HG03565 (cell line): ENCODE measurements around the gene CHI3L2.

Experiments used
- ATAC-seq: cut with Tn5 transposase; IDR thresholded peaks from one replicate; pipeline ENCODE4 v1.9.1; 2021; ENCODE audit warnings: mild to moderate bottlenecking, moderate library complexity; ENCODE audit not compliant: unreplicated experiment

Gene CHI3L2

GRCh38 chr1:111290104-111290503, 62.6 kb downstream of the CHI3L2 start:
- no peak for ATAC-seq

DNA sequence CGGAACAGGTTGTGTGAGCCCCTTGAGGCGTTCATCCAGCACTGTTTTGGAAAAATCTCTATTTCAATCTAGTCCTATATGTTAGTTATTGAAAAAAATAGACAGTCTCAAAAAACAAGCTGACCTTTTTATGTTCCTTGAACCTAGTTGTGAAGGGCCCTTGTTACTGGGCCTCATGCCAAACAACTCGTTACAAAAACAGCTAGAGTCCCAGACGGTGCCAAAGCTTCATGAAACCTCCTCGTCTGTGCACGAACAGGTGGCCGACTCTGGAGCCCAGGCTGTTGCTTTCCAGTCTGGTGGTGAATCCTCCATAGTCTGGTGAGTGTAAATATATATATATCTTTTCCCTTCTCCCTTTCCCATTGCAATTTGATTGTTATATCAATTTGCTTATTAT, 63.1 kb downstream of the CHI3L2 start, which contains the start of gene CHIA:
TSS of gene CHIA (plus strand) at position 222 of the 400 bp plus-strand sequence. CDS start 19,617 bp downstream, outside the sequence.
- no peak for ATAC-seq
